AG09309 (cell line): ENCODE measurements around the gene HOXA6.

Source experiments
- DNase-seq: peaks from one replicate; pipeline ENCODE4 v3.0.0-alpha.2; 2010; ENCODE audit warnings: low read depth
- H3K4me3 ChIP-seq: 2 replicates; pipeline ENCODE4 v1.5.1; 2011; ENCODE audit warnings: mild to moderate bottlenecking, low read depth, low read length, moderate library complexity; ENCODE audit not compliant: control insufficient read depth
- CTCF ChIP-seq: IDR thresholded peaks from 2 replicates; pipeline ENCODE4 v1.5.1; 2011; ENCODE audit warnings: mild to moderate bottlenecking, low read depth, low read length, inconsistent platforms; ENCODE audit not compliant: insufficient read depth, control insufficient read depth; ENCODE audit errors: missing control alignments

The HOXA6 gene

GRCh38 chr7:27104341-27105058, 43.1 kb downstream of the HOXA6 start:
- no peak for DNase-seq
- no peak for TF ChIP-seq CTCF
- no peak overlapping the region for H3K4me3 ChIP-seq

GRCh38 chr7:27103489-27104226, 43.9 kb downstream of the HOXA6 start:
- DNase-seq: no peak
- no peak overlapping the region for H3K4me3 ChIP-seq
- TF ChIP-seq CTCF: no peak

GRCh38 chr7:27102581-27103442, 44.8 kb downstream of the HOXA6 start, which contains the start of gene HOXA2:
Gene HOXA2, minus strand, starts transcription at chr7:27102683. Its CDS starts 183 bp downstream, at chr7:27102500.
- H3K4me3 ChIP-seq: no peak within 1 kb of the TSS
- TF ChIP-seq CTCF: no peak
- no peak for DNase-seq

- DNase-seq: no peak
- H3K4me3 ChIP-seq: no peak overlapping the region
- TF ChIP-seq CTCF: no peak
Observed at GRCh38 chr7:27101957-27102580, 45.5 kb downstream of the HOXA6 start.

GRCh38 chr7:27101171-27101956, 46.2 kb downstream of the HOXA6 start:
- H3K4me3 ChIP-seq: no peak overlapping the region
- no peak for TF ChIP-seq CTCF
- DNase-seq: no peak

- H3K4me3 ChIP-seq: no peak overlapping the region
- DNase-seq: no peak
- TF ChIP-seq CTCF: no peak
Observed at GRCh38 chr7:27100694-27101170, 46.8 kb downstream of the HOXA6 start.
